Measurements from ENCODE around the gene LSP1.

LSP1 gene

DNA sequence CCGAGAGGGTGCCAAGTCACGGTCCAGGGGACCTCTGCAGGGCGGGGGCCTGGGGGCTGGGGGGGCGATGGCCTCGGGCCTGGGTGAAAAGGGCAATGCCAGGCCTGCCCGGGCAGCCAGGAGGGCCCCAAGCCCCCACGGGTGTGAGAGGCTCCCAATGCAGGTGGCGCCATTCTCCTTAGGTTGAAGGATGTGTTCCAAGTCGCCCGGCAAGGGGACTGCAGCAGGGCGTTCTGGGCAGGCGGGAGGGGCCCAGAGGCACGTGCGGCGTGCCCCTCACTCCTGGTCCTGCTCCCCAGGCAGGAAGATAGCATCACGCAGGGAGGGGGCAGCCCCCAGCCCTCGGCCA lies 14.8 kb upstream of the LSP1 start:
- H3K4me1 ChIP-seq (ENCODE audit: control insufficient read depth, low read depth, low read length), result no peaks in the 10 kb centered on the region
- H3K56ac ChIP-seq (ENCODE audit: low read length), result peak overlapping the region; percentile 15
- H2BK5ac ChIP-seq (ENCODE audit: low read length), result no peak overlapping the region
- no peak overlapping the region for H3K27ac ChIP-seq (ENCODE audit: low read depth, low read length)
- no peak overlapping the region for H3K9ac ChIP-seq (ENCODE audit: low read length)
- H2AK5ac ChIP-seq (ENCODE audit: low read length), result no peak overlapping the region
- H3K27me3 ChIP-seq (ENCODE audit: insufficient read depth, low read length, poor library complexity), result no peaks in the 10 kb centered on the region
- H4K5ac ChIP-seq (ENCODE audit: low read length), result no peak overlapping the region
- H2BK120ac ChIP-seq (ENCODE audit: low read depth, low read length), result no peak overlapping the region
- no peak overlapping the region for H3K23ac ChIP-seq (ENCODE audit: low read length)
- H3K18ac ChIP-seq (ENCODE audit: low read length), result no peak overlapping the region
- no peak overlapping the region for H3K4me3 ChIP-seq (ENCODE audit: low read length)
- no peak overlapping the region for H3K4ac ChIP-seq (ENCODE audit: low read depth, low read length)
- no peak overlapping the region for H3K4me2 ChIP-seq (ENCODE audit: low read length)
- H4K8ac ChIP-seq (ENCODE audit: low read depth, low read length), result no peak overlapping the region
- DNase-seq, result no peak
- H3K79me1 ChIP-seq (ENCODE audit: low read length), result no peaks in the 10 kb centered on the region
- WGBS (ENCODE audit: extremely low coverage, insufficient coverage, low lambda C conversion rate), result no CpG with 5 or more reads among the region's 17 CpGs
- H3K36me3 ChIP-seq (ENCODE audit: control insufficient read depth, insufficient read depth, low read length), result no peaks in the 10 kb centered on the region
- H2BK15ac ChIP-seq (replicated peaks; ENCODE audit: low read depth), result no peak overlapping the region
- H3K79me2 ChIP-seq (ENCODE audit: control insufficient read depth, insufficient read depth, low read length), result no peaks in the 10 kb centered on the region

DNA sequence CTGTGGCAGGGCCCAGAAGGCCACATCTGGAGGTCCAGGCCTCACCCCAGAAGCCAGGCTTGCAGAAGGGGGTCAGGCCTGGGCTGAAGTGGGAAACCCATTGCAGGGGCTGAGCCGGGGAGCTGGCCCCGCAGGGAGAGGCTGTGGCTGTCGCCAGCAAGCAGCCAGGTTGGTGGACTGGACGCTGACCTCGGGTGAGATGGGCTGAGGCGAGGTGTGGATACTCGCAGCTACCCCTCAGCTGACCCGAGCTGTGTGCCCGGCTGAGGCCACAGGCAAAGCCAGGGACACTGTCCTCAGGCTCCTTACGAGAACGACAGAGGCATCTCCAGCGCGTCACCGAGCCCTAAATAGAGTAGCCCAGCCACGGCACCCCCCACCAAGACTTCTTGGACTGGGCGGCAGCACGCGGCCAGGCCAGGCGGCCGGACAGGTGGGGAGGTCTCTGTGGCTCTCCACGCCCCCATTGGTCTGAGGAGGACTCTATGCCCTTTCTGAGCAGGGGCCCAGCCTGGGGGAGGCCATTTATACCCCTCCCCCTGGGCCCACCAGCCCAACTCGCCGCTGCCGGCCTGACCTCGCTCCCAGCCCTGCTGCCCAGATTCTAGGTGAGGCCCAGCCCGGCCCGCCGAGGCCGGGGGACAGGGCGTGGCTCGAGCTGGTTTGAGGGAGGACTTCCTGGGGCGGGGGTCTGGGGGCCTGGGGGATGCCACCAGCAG lies 14.3 kb upstream of the LSP1 start, which contains the start of gene TNNI2:
Gene TNNI2 (plus strand): TSS at position 556 of the 719 bp plus-strand sequence. CDS start 716 bp downstream, outside the sequence.
- no CpG with 5 or more reads among the region's 32 CpGs for WGBS (ENCODE audit: extremely low coverage, insufficient coverage, low lambda C conversion rate)
- Histone ChIP-seq H3K4ac (ENCODE audit: low read depth, low read length) (no peak within 1 kb of the TSS), H3K4me2 (ENCODE audit: low read length) (no peak within 1 kb of the TSS), H2BK5ac (ENCODE audit: low read length) (no peak within 1 kb of the TSS), H3K79me2 (ENCODE audit: control insufficient read depth, insufficient read depth, low read length) (no peaks in the 10 kb centered on the region), H2BK15ac (replicated peaks; ENCODE audit: low read depth) (no peak within 1 kb of the TSS), H2BK120ac (ENCODE audit: low read depth, low read length) (no peak within 1 kb of the TSS), H2AK5ac (ENCODE audit: low read length) (no peak within 1 kb of the TSS), H3K27me3 (ENCODE audit: insufficient read depth, low read length, poor library complexity) (no peaks in the 10 kb centered on the region), H3K27ac (ENCODE audit: low read depth, low read length) (no peak within 1 kb of the TSS), H3K9ac (ENCODE audit: low read length) (no peak within 1 kb of the TSS), H3K56ac (ENCODE audit: low read length) (peak within 1 kb of the TSS; percentile 15), H3K18ac (ENCODE audit: low read length) (no peak within 1 kb of the TSS), H3K79me1 (ENCODE audit: low read length) (no peaks in the 10 kb centered on the region), H3K36me3 (ENCODE audit: control insufficient read depth, insufficient read depth, low read length) (no peaks in the 10 kb centered on the region), H4K8ac (ENCODE audit: low read depth, low read length) (no peak within 1 kb of the TSS), H4K5ac (ENCODE audit: low read length) (no peak within 1 kb of the TSS), H3K4me3 (ENCODE audit: low read length) (no peak within 1 kb of the TSS), H3K23ac (ENCODE audit: low read length) (no peak within 1 kb of the TSS), H3K4me1 (ENCODE audit: control insufficient read depth, low read depth, low read length) (no peaks in the 10 kb centered on the region)
- no peak for DNase-seq

DNA sequence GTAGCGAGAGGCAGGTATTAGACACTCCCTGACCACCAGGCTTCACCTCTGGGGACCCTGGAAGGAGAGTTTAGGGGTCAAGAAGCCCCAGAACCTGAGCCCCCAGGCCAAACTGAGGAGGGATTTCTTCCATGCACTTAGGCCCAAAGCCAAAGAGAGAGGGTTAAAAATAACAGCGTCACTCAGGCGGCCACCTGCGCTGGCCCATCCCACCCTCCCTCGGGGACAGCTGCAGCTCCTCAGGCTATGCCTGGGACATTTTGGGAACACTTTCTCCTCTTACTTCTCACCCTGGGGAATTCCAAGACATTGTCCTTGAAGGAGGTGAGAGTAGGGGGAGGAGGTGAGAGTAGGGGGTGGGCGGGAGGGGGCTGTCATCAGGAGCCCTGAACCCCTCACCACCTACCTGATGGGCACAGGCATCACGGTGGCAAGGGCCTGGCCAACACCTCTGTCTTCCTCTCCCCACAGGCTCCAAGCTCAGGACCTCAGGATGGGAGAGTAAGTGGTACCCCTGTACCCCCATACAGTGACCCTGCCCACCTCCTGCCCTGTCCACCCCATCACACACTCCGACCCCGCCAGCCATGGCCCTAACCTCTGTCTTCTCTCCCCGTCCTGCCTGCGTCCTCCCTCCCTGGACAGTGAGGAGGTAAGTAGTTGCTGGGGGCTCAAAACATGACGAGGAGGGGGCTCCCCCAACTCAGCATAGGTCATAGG lies 13.5 kb upstream of the LSP1 start:
- Histone ChIP-seq H3K9ac (ENCODE audit: low read length) (no peak overlapping the region), H3K4me1 (ENCODE audit: control insufficient read depth, low read depth, low read length) (no peaks in the 10 kb centered on the region), H3K4me3 (ENCODE audit: low read length) (no peak overlapping the region), H2BK5ac (ENCODE audit: low read length) (no peak overlapping the region), H3K27ac (ENCODE audit: low read depth, low read length) (no peak overlapping the region), H4K8ac (ENCODE audit: low read depth, low read length) (no peak overlapping the region), H2BK120ac (ENCODE audit: low read depth, low read length) (no peak overlapping the region), H3K4ac (ENCODE audit: low read depth, low read length) (no peak overlapping the region), H4K5ac (ENCODE audit: low read length) (no peak overlapping the region), H3K56ac (ENCODE audit: low read length) (no peak overlapping the region), H3K4me2 (ENCODE audit: low read length) (no peak overlapping the region), H3K23ac (ENCODE audit: low read length) (no peak overlapping the region), H3K27me3 (ENCODE audit: insufficient read depth, low read length, poor library complexity) (no peaks in the 10 kb centered on the region), H3K79me1 (ENCODE audit: low read length) (no peaks in the 10 kb centered on the region), H3K18ac (ENCODE audit: low read length) (no peak overlapping the region), H2BK15ac (replicated peaks; ENCODE audit: low read depth) (no peak overlapping the region), H2AK5ac (ENCODE audit: low read length) (no peak overlapping the region), H3K36me3 (ENCODE audit: control insufficient read depth, insufficient read depth, low read length) (no peaks in the 10 kb centered on the region), H3K79me2 (ENCODE audit: control insufficient read depth, insufficient read depth, low read length) (no peaks in the 10 kb centered on the region)
- DNase-seq, result no peak
- WGBS (ENCODE audit: extremely low coverage, insufficient coverage, low lambda C conversion rate), result no CpG with 5 or more reads among the region's 12 CpGs

DNA sequence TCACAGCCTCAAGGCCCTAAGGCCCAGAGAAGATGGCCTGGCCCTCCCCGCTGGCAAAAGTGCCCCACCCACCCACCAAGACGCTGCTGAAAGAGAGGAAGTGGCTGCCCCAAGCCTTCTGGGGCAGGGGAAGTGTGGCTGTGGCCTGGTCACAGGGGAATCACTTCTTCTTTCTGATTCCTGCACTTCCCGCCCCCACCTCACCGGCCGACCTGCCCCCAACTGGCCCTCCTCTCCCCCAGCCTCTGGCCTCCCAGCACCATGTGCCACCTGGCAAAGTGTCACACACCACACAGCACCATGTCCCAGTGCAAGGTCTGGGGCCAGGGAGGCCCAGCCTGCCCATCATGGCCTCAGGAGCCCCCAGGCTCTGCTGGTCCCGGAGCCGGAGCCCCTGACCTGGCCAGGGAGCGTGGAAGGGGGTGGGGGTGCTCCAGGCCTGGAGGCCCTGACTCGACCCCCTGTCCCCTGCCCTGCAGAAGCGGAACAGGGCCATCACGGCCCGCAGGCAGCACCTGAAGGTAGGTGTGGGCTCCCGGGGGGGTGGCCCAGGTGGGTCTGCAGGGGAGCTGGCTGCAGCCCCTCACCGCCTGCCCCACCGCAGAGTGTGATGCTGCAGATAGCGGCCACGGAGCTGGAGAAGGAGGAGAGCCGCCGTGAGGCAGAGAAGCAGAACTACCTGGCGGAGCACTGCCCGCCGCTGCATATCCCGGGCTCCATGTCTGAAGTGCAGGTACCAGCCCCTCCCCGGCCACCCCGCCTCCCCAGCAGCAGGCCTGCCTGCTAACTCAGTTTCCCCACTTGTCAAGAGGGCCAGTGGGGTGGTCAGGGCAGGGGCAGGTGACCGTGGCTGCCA lies 12.7 kb upstream of the LSP1 start:
- Histone ChIP-seq H2BK120ac (ENCODE audit: low read depth, low read length) (no peak overlapping the region), H2BK5ac (ENCODE audit: low read length) (no peak overlapping the region), H4K8ac (ENCODE audit: low read depth, low read length) (no peak overlapping the region), H3K4ac (ENCODE audit: low read depth, low read length) (no peak overlapping the region), H3K4me1 (ENCODE audit: control insufficient read depth, low read depth, low read length) (no peaks in the 10 kb centered on the region), H3K18ac (ENCODE audit: low read length) (no peak overlapping the region), H3K4me3 (ENCODE audit: low read length) (no peak overlapping the region), H3K9ac (ENCODE audit: low read length) (no peak overlapping the region), H3K79me2 (ENCODE audit: control insufficient read depth, insufficient read depth, low read length) (no peaks in the 10 kb centered on the region), H3K27me3 (ENCODE audit: insufficient read depth, low read length, poor library complexity) (no peaks in the 10 kb centered on the region), H3K23ac (ENCODE audit: low read length) (no peak overlapping the region), H3K79me1 (ENCODE audit: low read length) (no peaks in the 10 kb centered on the region), H2BK15ac (replicated peaks; ENCODE audit: low read depth) (no peak overlapping the region), H4K5ac (ENCODE audit: low read length) (no peak overlapping the region), H3K27ac (ENCODE audit: low read depth, low read length) (no peak overlapping the region), H3K36me3 (ENCODE audit: control insufficient read depth, insufficient read depth, low read length) (no peaks in the 10 kb centered on the region), H2AK5ac (ENCODE audit: low read length) (no peak overlapping the region), H3K56ac (ENCODE audit: low read length) (no peak overlapping the region), H3K4me2 (ENCODE audit: low read length) (no peak overlapping the region)
- no peak for DNase-seq
- WGBS (ENCODE audit: extremely low coverage, insufficient coverage, low lambda C conversion rate), result no CpG with 5 or more reads among the region's 26 CpGs

DNA sequence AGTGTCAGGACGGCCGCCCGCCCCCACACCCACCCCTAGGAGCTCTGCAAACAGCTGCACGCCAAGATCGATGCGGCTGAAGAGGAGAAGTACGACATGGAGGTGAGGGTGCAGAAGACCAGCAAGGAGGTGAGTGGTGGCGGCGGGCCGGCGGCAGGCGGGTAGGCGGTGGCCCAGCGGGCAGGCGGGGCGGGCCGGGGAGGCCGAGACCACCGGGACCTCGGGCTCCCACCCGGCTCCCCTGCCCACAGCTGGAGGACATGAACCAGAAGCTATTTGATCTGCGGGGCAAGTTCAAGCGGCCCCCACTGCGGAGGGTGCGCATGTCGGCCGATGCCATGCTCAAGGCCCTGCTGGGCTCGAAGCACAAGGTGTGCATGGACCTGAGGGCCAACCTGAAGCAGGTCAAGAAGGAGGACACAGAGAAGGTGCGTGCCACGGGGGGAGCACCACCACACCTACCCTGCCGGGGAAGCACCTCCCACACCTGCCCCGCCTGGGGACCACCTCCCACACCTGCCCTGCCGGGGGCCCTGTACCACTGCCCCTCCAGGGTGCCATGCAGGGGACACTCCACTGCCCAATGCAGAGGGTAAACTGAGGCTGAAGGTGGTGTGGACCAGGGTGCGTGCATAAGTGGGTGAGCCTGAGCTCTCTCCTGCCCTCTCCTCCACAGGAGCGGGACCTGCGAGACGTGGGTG lies 12.0 kb upstream of the LSP1 start:
- Histone ChIP-seq H3K23ac (ENCODE audit: low read length) (no peak overlapping the region), H3K18ac (ENCODE audit: low read length) (no peak overlapping the region), H3K4me3 (ENCODE audit: low read length) (no peak overlapping the region), H3K9ac (ENCODE audit: low read length) (no peak overlapping the region), H3K4me1 (ENCODE audit: control insufficient read depth, low read depth, low read length) (no peaks in the 10 kb centered on the region), H3K36me3 (ENCODE audit: control insufficient read depth, insufficient read depth, low read length) (no peaks in the 10 kb centered on the region), H3K4me2 (ENCODE audit: low read length) (no peak overlapping the region), H3K4ac (ENCODE audit: low read depth, low read length) (no peak overlapping the region), H3K27ac (ENCODE audit: low read depth, low read length) (no peak overlapping the region), H2BK120ac (ENCODE audit: low read depth, low read length) (no peak overlapping the region), H3K79me2 (ENCODE audit: control insufficient read depth, insufficient read depth, low read length) (no peaks in the 10 kb centered on the region), H2AK5ac (ENCODE audit: low read length) (no peak overlapping the region), H4K5ac (ENCODE audit: low read length) (no peak overlapping the region), H3K79me1 (ENCODE audit: low read length) (no peaks in the 10 kb centered on the region), H3K56ac (ENCODE audit: low read length) (no peak overlapping the region), H2BK15ac (replicated peaks; ENCODE audit: low read depth) (no peak overlapping the region), H2BK5ac (ENCODE audit: low read length) (no peak overlapping the region), H3K27me3 (ENCODE audit: insufficient read depth, low read length, poor library complexity) (no peaks in the 10 kb centered on the region), H4K8ac (ENCODE audit: low read depth, low read length) (no peak overlapping the region)
- DNase-seq, result no peak
- no CpG with 5 or more reads among the region's 37 CpGs for WGBS (ENCODE audit: extremely low coverage, insufficient coverage, low lambda C conversion rate)

Measured in mesendoderm (in vitro differentiated cells).